H1 (cell line): ENCODE measurements around the gene RAB43. TPM values are rescaled to one million over a fixed set of nuclear protein-coding genes. Genes with fewer than 3 reads are reported as not detected.

Source experiments
- CTCF ChIA-PET: fragments of 300-600 bp; sonication (Branson Sonifier 250); formaldehyde crosslinking; loops from one replicate; lab custom pipeline; 2021; ENCODE audit not compliant: partially characterized antibody; lab: Charles Lee
- POLR2A ChIA-PET: fragments of 300-600 bp; sonication (Branson Sonifier 250); formaldehyde crosslinking; loops from one replicate; lab custom pipeline; 2021; ENCODE audit warnings: inconsistent platforms; ENCODE audit not compliant: partially characterized antibody; lab: Charles Lee
- DNase-seq, 2 experiments: peaks; one replicate each; pipeline versions ENCODE4 v3.0.0 to v3.0.0-alpha.2; 2010 to 2022; ENCODE audit warnings: low spot score in 2 of 2, low read depth in 1 of 2, mixed read lengths in 1 of 2
- FAIRE-seq: peaks from 2 replicates; lab custom pipeline; 2011; peaks lifted over from hg19 to GRCh38; lab: Jason Lieb, UNC
- H2AFZ ChIP-seq: 2 replicates; pipeline ENCODE4 v1.8.1; 2012; ENCODE audit warnings: low read length, inconsistent platforms
- H2AK5ac ChIP-seq: 2 replicates; pipeline ENCODE4 v1.6.1; 2013; ENCODE audit warnings: low read depth, low read length
- H2BK120ac ChIP-seq: replicated peaks from 2 replicates; pipeline ENCODE3; 2013; ENCODE audit warnings: low read depth, low read length, inconsistent platforms
- H2BK12ac ChIP-seq: 2 replicates; pipeline ENCODE4 v1.6.1; 2013; ENCODE audit warnings: low read depth, low read length
- H2BK15ac ChIP-seq: 2 replicates; pipeline ENCODE4 v1.6.1; 2013; ENCODE audit warnings: low read length
- H2BK20ac ChIP-seq: 2 replicates; pipeline ENCODE4 v1.6.1; 2013; ENCODE audit warnings: low read length
- H2BK5ac ChIP-seq: 2 replicates; pipeline ENCODE4 v1.6.1; 2013; ENCODE audit warnings: low read depth, low read length
- H3K14ac ChIP-seq: 2 replicates; pipeline ENCODE4 v1.6.1; 2013; ENCODE audit warnings: inconsistent platforms; ENCODE audit not compliant: insufficient read length
- H3K18ac ChIP-seq: 2 replicates; pipeline ENCODE4 v1.6.1; 2013; ENCODE audit warnings: low read length; ENCODE audit errors: extremely low read depth
- H3K23ac ChIP-seq: 2 replicates; pipeline ENCODE4 v1.6.1; 2013; ENCODE audit warnings: inconsistent platforms; ENCODE audit not compliant: insufficient read length
- H3K23me2 ChIP-seq: 2 replicates; pipeline ENCODE4 v1.6.1; 2013; ENCODE audit warnings: low read depth, low read length
- H3K27ac ChIP-seq: 2 replicates; pipeline ENCODE4 v1.6.1; 2011; ENCODE audit warnings: low read depth, low read length, inconsistent platforms
- H3K27me3 ChIP-seq, 4 experiments: replicated peaks in 1 of 4; 1 replicate in 1 of 4; 2 replicates in 3 of 4; pipeline versions ENCODE4 v1.6.1 to v1.8.1; 2011 to 2013; ENCODE audit warnings: low read length in 3 of 4, mild to moderate bottlenecking in 3 of 4, inconsistent platforms in 2 of 4, mixed read lengths in 2 of 4, moderate library complexity in 1 of 4; ENCODE audit not compliant: control insufficient read depth in 3 of 4, insufficient read depth in 3 of 4; ENCODE audit errors: extremely low read depth in 1 of 4
- H3K36me3 ChIP-seq, 4 experiments: 2 replicates each; pipeline versions ENCODE4 v1.6.1 to v1.8.1; 2011 to 2013; ENCODE audit warnings: mild to moderate bottlenecking in 4 of 4, low read length in 3 of 4, moderate library complexity in 2 of 4, control low read depth in 1 of 4, inconsistent platforms in 1 of 4; ENCODE audit not compliant: insufficient read depth in 4 of 4, control insufficient read depth in 2 of 4
- H3K4ac ChIP-seq: replicated peaks from 2 replicates; pipeline ENCODE3; 2013; ENCODE audit warnings: low read length, low read depth, mixed read lengths, inconsistent platforms; ENCODE audit not compliant: insufficient read length
- H3K4me1 ChIP-seq, 4 experiments: replicated peaks in 1 of 4; 1 replicate in 1 of 4; 2 replicates in 3 of 4; pipeline versions ENCODE4 v1.6.1 to v1.8.1; 2011 to 2013; ENCODE audit warnings: low read length in 3 of 4, inconsistent platforms in 2 of 4, mixed read lengths in 1 of 4; ENCODE audit not compliant: insufficient read depth in 4 of 4, control insufficient read depth in 3 of 4
- H3K4me2 ChIP-seq, 2 experiments: 2 replicates each; pipeline versions ENCODE4 v1.6.1 to v1.8.1; 2011 to 2013; ENCODE audit warnings: low read depth in 2 of 2, low read length in 2 of 2, control low read depth in 1 of 2, inconsistent platforms in 1 of 2, mild to moderate bottlenecking in 1 of 2; ENCODE audit not compliant: insufficient read depth in 1 of 2
- H3K4me3 ChIP-seq, 4 experiments: fragments of 200-600, 300-600 bp in 1 of 4; sonication (generic), shearing (Covaris generic), sonication (Bioruptor Twin) in 1 of 4; 2 replicates each; pipeline versions ENCODE4 v1.5.1 to v1.8.1; 2011 to 2016; ENCODE audit warnings: low read length in 4 of 4, low read depth in 3 of 4, control low read depth in 2 of 4, inconsistent platforms in 2 of 4, mild to moderate bottlenecking in 2 of 4, mixed read lengths in 1 of 4, moderate library complexity in 1 of 4; ENCODE audit not compliant: insufficient read depth in 2 of 4; ENCODE audit errors: extremely low read depth in 1 of 4
- H3K56ac ChIP-seq: replicated peaks from 2 replicates; pipeline ENCODE3; 2013; ENCODE audit warnings: low read depth, mild to moderate bottlenecking, mixed read lengths, low read length, inconsistent platforms; ENCODE audit not compliant: insufficient read length
- H3K79me1 ChIP-seq: 2 replicates; pipeline ENCODE4 v1.6.1; 2013; ENCODE audit warnings: low read depth, low read length, control low read depth
- H3K79me2 ChIP-seq, 2 experiments: 2 replicates each; pipeline versions ENCODE4 v1.6.1 to v1.8.1; 2012 to 2013; ENCODE audit warnings: low read length in 2 of 2, mild to moderate bottlenecking in 2 of 2, inconsistent platforms in 1 of 2; ENCODE audit not compliant: insufficient read depth in 2 of 2, control insufficient read depth in 1 of 2
- H3K9ac ChIP-seq, 4 experiments: replicated peaks in 1 of 4; 1 replicate in 1 of 4; 2 replicates in 3 of 4; pipeline versions ENCODE4 v1.6.1 to v1.8.1; 2011 to 2013; ENCODE audit warnings: low read depth in 3 of 4, low read length in 3 of 4, control low read depth in 2 of 4, mild to moderate bottlenecking in 2 of 4, moderate library complexity in 2 of 4, inconsistent platforms in 1 of 4; ENCODE audit errors: extremely low read depth in 1 of 4
- H3K9me3 ChIP-seq, 2 experiments: 2 replicates each; pipeline versions ENCODE4 v1.6.1 to v1.8.1; 2012 to 2013; ENCODE audit warnings: mild to moderate bottlenecking in 2 of 2, moderate library complexity in 2 of 2, control low read depth in 1 of 2, inconsistent platforms in 1 of 2, low read depth in 1 of 2, low read length in 1 of 2, mixed read lengths in 1 of 2; ENCODE audit not compliant: insufficient read depth in 2 of 2
- H4K20me1 ChIP-seq, 2 experiments: replicated peaks in 1 of 2; 2 replicates each; pipeline versions ENCODE3 to v1.8.1; 2011 to 2013; ENCODE audit warnings: inconsistent platforms in 2 of 2, low read length in 2 of 2, mild to moderate bottlenecking in 1 of 2; ENCODE audit not compliant: insufficient read depth in 2 of 2, control insufficient read depth in 1 of 2
- H4K5ac ChIP-seq: 2 replicates; pipeline ENCODE4 v1.6.1; 2013; ENCODE audit warnings: low read length, low read depth, mixed read lengths, inconsistent platforms; ENCODE audit not compliant: insufficient read length
- H4K8ac ChIP-seq: 2 replicates; pipeline ENCODE4 v1.8.0; 2013; ENCODE audit warnings: mild to moderate bottlenecking, moderate library complexity, low read length, inconsistent platforms; ENCODE audit not compliant: insufficient read depth; ENCODE audit errors: extremely low read depth
- H4K91ac ChIP-seq: replicated peaks from 2 replicates; pipeline ENCODE3; 2013; ENCODE audit warnings: low read length, mixed read lengths, inconsistent platforms; ENCODE audit not compliant: insufficient read length
- BACH1 ChIP-seq: IDR thresholded peaks from 2 replicates; pipeline ENCODE4 v1.6.1; 2012; ENCODE audit warnings: low read length, improper control_type of control experiment
- MAX ChIP-seq: IDR thresholded peaks from 2 replicates; pipeline ENCODE4 v1.6.1; 2012; ENCODE audit warnings: inconsistent platforms
- WGBS, 2 experiments: shearing (Covaris generic) in 1 of 2; methylation state at CpG; one replicate each; pipeline versions ENCODE4 v1.1.6 to v1.1.7; 2013 to 2015; ENCODE audit warnings: low lambda C conversion rate in 2 of 2, mixed read lengths in 2 of 2, inconsistent platforms in 1 of 2, low coverage in 1 of 2, missing lambda C conversion rate in 1 of 2; ENCODE audit not compliant: insufficient replicate concordance in 2 of 2, insufficient coverage in 1 of 2, insufficient read length in 1 of 2; ENCODE audit errors: extremely low coverage in 1 of 2, missing lambda C conversion rate in 1 of 2; 5-methylcytosine and 5-hydroxymethylcytosine counted together
- polyA plus RNA-seq, 7 experiments: library from polyadenylated mRNA; depleted of rRNA in 3 of 7; stranded (reverse) in 5 of 7; unstranded in 2 of 7; fragments of >200 nt in 5 of 7; fragments of 200-250 nt in 2 of 7; gene quantifications; 1 replicate in 5 of 7; 2 replicates in 1 of 7; 4 replicates in 1 of 7; pipeline versions ENCODE4 v1.2.1 to v1.2.3, GENCODE V29; 2011 to 2013; ENCODE audit warnings: missing spikeins in 2 of 7, mixed read lengths in 2 of 7
- total RNA-seq: library from RNA; stranded (reverse); fragmentation: NEBNext Ultra II Directional; extraction: Animal tissue kit (Norgen Biotek cat#: 25700); gene quantifications from 2 replicates; pipeline ENCODE4 v1.2.1, GENCODE V29; 2021

RAB43 gene
- total and polyA plus RNA-seq, 2 of the 8 experiments (the other 6 are each of a cell fraction or from before 2014, with no cell fraction given), result 13.1 to 19.4 TPM

- Histone ChIP-seq H3K4me1 (no peaks in the 10 kb centered on the region; a peak in 1 of 7 replicates), H3K23me2 (no peaks in the 10 kb centered on the region), H3K4me3 (no peak overlapping the region), H3K9ac (no peak overlapping the region), H2AK5ac (no peak overlapping the region), H3K36me3 (no peaks in the 10 kb centered on the region), H3K79me2 (no peaks in the 10 kb centered on the region), H3K27ac (no peak overlapping the region), H3K56ac (no peak overlapping the region), H3K9me3 (peaks cover 4 to 9% of the 10 kb centered on the region in 2 experiments; a peak in 2 of 4 replicates), H2BK15ac (no peak overlapping the region), H3K14ac (no peak overlapping the region), H4K91ac (no peak overlapping the region), H4K20me1 (no peaks in the 10 kb centered on the region), H3K27me3 (peaks cover 0 to 4% (median 0%) of the 10 kb centered on the region in 4 experiments; a peak in 2 of 7 replicates), H2AFZ (no peak overlapping the region; the same call in 1 of the 2 replicates), H3K4ac (no peak overlapping the region), H3K23ac (no peak overlapping the region), H2BK5ac (no peak overlapping the region), H4K5ac (no peak overlapping the region), H3K79me1 (no peaks in the 10 kb centered on the region), H3K4me2 (peak overlapping the region; percentile 31 to 34), H3K18ac (peak overlapping the region; percentile 60), H4K8ac (peak overlapping the region; percentile 92; the same call in 1 of the 2 replicates), H2BK12ac (0 out of 2 replicates have a peak overlapping the region, but pooled peaks have one; percentile 50), H2BK120ac (no peak overlapping the region), H2BK20ac (no peak overlapping the region)
- 86% methylated on average over 42 of the region's 67 CpGs; no CpG with 5 or more reads in 1 of the 2 experiments for WGBS, 2 experiments
- DNase-seq (peak in 1 of 2 experiments; percentile 82), FAIRE-seq (no peak)
- POLR2A ChIA-PET, result no interaction called here
- CTCF ChIA-PET, result interaction anchor here (0.7 to 1.8 kb wide), 16 partner anchors 10 to 200 kb away, joined by 3 to 9 read pairs (median 4); partner anchors contain the start of gene GP9
- TF ChIP-seq MAX (peak; percentile 49; the same call in 1 of the 2 replicates), BACH1 (no peak)
Measured at GRCh38 chr3:129046037-129046731, 75.4 kb downstream of the RAB43 start.
